ENCODE results near the gene ATP8B3. TPM values are rescaled to one million over a fixed set of nuclear protein-coding genes. Genes with fewer than 3 reads are reported as not detected.

ATP8B3 gene
- total and polyA plus RNA-seq, 9 of the 15 experiments (the other 6 are each of a cell fraction or from before 2014, with no cell fraction given) = 1.2 to 12.3 (median 3.8) TPM

- TF ChIP-seq ATF2 (CRISPR knock-in tag; IDR thresholded peaks at IDR 0.05) = no peak
- peak; percentile 71 for TF ChIP-seq CTBP1 (IDR thresholded peaks at IDR 0.05; ENCODE audit: borderline replicate concordance)
- TF ChIP-seq TOE1 (IDR thresholded peaks at IDR 0.05; ENCODE audit: borderline replicate concordance) = peak; percentile 45; the same call in 1 of the 2 replicates
- TF ChIP-seq TOE1 (CRISPR knock-in tag; IDR thresholded peaks at IDR 0.05; ENCODE audit: borderline replicate concordance, low read depth) = no peak
- TF ChIP-seq ZBTB17 (CRISPR knock-in tag; IDR thresholded peaks at IDR 0.05) = peak; percentile 76
- TF ChIP-seq ZNF280A (IDR thresholded peaks at IDR 0.05; ENCODE audit: low read depth, partially characterized antibody) = no peak
- no peak for TF ChIP-seq CEBPG (CRISPR knock-in tag; IDR thresholded peaks at IDR 0.05)
- no peak for TF ChIP-seq CEBPG (tag; conservative IDR thresholded peaks at IDR 0.05 in 1 of 2, IDR thresholded peaks at IDR 0.05 in 1 of 2)
- TF ChIP-seq FOS (IDR thresholded peaks at IDR 0.05; ENCODE audit: extremely low read depth, insufficient read length) = peak; percentile 28
- TF ChIP-seq ZKSCAN3 (CRISPR knock-in tag; IDR thresholded peaks at IDR 0.05) = no peak
- TF ChIP-seq ETV1 (tag; conservative IDR thresholded peaks at IDR 0.05; ENCODE audit: low read depth) = peak; percentile 18; the same call in 1 of the 2 replicates
- TF ChIP-seq ZNF668 (CRISPR knock-in tag; IDR thresholded peaks at IDR 0.05) = no peak
- TF ChIP-seq RBM15 (IDR thresholded peaks at IDR 0.05; ENCODE audit: insufficient read depth, low read length) = no peak
- TF ChIP-seq CHD4 (IDR thresholded peaks at IDR 0.05; ENCODE audit: insufficient read depth, insufficient replicate concordance, low read depth, low read length, poor library complexity, severe bottlenecking) = no peak
- no peak for TF ChIP-seq ZFPM2 (CRISPR knock-in tag; IDR thresholded peaks at IDR 0.05)
- peak; percentile 4; the same call in 1 of the 2 replicates for TF ChIP-seq NFE2 (IDR thresholded peaks at IDR 0.05; ENCODE audit: low read depth)
- 0 out of 4 replicates have a peak, but pooled peaks of 1 of the 2 experiments have one; percentile 27 for TF ChIP-seq SIN3A (IDR thresholded peaks at IDR 0.05; ENCODE audit: borderline replicate concordance in 2 of 2, control insufficient read depth in 1 of 2, low read depth in 2 of 2, low read length in 2 of 2)
- TF ChIP-seq LCOR (CRISPR knock-in tag; IDR thresholded peaks at IDR 0.05) = no peak
- peak; percentile 51; the same call in 1 of the 2 replicates for TF ChIP-seq CBX5 (IDR thresholded peaks at IDR 0.05; ENCODE audit: borderline replicate concordance, low read depth)
- no peak for TF ChIP-seq BRF1 (IDR thresholded peaks at IDR 0.05; ENCODE audit: borderline replicate concordance, extremely low read depth, insufficient read length)
- TF ChIP-seq ZNF75A (CRISPR knock-in tag; IDR thresholded peaks at IDR 0.05) = no peak
- 0 out of 2 replicates have a peak, but pooled peaks have one; percentile 93 for TF ChIP-seq NFRKB (IDR thresholded peaks at IDR 0.05; ENCODE audit: low read depth)
- TF ChIP-seq POLR2B (IDR thresholded peaks at IDR 0.05; ENCODE audit: low read depth, partially characterized antibody) = no peak
- peak; percentile 99 for TF ChIP-seq ZNF263 (CRISPR knock-in tag; IDR thresholded peaks at IDR 0.05; ENCODE audit: borderline replicate concordance)
- TF ChIP-seq ZNF347 (CRISPR knock-in tag; IDR thresholded peaks at IDR 0.05; ENCODE audit: low read depth) = no peak
- no peak for TF ChIP-seq FOXJ2 (tag; IDR thresholded peaks at IDR 0.05)
- TF ChIP-seq KDM1A (IDR thresholded peaks at IDR 0.05) = peak; percentile 64 to 85; a peak in 3 of 4 replicates
These were observed 64.6 kb downstream of the ATP8B3 start (continued) for GRCh38 chr19:1747285-1748114.
